Right kidney (tissue), 1 donor: ENCODE results near the gene TCEA3.
A peak's percentile ranks its signal among the peaks of the same experiment; 100 is the strongest.

Source experiments
- DNase-seq: peaks from one replicate; pipeline ENCODE4 v3.0.0-alpha.2; 2016

Gene TCEA3

DNA sequence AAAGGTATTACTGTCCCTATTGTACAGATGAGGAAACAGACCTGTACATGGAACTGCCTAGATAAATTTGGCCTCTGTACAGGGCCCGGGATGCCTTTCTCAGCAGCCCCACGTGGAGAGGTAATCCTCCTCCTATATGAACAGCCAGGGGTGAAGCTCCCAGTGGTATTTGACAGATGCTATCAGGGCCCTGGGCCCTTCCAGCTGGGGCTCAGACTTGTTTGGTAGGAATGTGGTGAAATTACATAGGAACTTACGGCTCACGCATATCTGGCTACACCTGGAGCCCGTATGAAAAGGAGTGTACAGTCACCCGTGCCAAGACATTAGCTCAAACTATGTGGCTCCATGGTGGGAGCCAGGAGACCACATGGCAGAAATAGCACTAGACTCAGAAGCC, 24.8 kb upstream of the TCEA3 start:
- DNase-seq = no peak

DNA sequence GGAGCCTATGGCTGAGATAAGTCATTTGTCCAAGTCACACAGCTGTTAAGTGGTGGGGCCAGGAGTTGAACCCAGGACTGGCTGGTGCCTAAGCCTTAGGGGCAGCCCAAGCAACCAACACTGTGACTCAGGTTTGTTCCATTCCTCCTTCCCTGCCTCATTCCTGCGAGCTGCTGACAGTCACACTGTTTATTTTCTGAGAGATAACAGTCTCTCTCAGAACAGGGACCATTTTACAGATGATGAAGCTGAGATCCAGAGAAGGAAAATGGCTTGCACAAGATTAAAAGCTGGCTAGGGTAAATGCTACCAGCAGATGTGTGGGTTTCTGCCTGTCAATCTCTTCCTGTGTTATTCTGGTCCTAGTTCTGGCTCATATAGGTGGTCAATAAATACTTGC, 24.3 kb upstream of the TCEA3 start:
- DNase-seq = no peak

DNA sequence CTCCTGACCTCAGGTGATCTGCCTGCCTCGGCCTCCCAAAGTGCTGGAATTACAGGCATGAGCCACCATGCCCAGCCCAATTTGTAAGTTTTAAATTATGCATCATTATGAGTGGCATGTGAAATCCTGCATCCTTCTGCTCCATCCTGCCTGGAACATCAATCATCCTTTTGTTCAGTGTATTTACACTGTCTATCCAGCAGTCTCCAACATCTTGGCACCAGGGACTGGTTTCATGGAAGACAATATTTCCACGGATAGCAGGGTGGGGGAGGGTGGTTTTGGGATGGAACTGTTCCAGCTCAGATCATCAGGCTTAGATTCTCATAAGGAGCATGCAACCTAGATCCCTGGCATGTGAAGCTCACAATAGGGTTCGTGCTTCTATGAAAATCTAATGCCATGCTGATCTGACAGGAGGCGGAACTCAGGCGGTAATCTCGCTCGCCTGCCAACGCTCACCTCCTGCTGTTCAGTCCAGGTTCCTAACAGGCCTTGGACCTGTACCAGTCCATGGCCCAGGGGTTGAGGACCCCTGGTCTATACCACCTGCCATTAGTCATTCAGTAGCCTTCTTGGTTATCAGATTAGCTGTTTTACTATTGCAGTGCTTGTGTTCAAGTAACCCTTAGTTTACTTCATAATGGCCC, 22.2 kb upstream of the TCEA3 start:
- DNase-seq = no peak

DNA sequence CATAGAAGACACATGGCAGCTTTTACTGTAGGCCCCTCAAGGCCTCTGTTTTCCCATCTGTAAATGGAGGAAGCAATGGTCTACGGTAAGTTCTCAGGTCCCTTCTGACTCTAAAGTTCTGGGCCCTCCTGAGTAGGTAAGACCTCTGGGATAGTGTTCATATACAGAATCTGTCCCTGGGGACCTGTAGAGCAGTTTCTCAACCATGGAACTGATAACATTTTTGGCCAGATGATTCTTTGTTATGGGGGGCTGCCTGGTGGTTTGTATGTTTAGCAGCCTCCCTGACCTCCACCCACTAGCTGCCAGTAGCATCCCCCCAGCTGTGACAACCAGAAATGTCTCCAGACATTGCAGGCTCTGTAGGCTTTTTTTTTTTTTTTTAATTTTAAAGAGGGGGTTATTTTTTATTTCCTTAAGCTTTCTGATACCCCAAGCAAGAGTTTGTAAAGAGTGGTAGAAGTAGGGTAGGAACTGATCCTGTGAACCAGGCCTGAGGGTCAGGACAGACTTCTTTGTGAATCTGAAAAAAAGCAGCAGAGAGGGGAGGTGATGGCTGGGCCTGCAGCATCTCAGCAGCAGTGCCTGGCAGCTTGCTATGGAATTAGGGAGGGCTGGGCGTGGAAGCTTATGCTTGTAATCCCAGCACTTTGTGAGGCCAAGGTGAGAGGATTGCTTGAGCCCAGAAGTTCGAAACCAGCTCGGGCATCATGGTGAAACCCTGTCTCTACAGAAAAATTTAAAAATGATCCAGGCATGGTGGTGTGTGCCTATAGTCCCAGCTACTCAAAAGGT, 20.2 kb upstream of the TCEA3 start:
- no peak for DNase-seq

DNA sequence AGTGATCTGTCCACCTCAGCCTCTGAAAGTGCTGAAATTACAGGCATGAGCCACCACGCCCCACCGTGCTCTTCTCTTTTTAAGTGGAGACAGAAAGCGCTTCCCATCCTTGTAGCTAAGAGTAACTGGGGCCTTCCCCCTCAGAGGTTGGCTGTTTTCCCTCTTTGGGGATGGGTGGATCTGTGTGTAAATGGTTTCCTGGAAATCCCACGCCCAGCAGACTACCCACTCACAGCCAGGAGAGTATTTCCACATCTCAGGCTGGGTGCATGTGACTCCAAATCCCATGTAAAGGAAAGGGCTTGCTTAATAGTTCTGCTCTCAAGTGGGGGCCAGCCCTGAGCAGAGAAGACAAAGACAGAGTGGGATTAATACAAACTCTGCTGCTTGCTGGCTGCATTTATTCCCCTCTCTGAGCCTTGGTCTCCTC, 19.6 kb upstream of the TCEA3 start:
- DNase-seq = no peak

DNA sequence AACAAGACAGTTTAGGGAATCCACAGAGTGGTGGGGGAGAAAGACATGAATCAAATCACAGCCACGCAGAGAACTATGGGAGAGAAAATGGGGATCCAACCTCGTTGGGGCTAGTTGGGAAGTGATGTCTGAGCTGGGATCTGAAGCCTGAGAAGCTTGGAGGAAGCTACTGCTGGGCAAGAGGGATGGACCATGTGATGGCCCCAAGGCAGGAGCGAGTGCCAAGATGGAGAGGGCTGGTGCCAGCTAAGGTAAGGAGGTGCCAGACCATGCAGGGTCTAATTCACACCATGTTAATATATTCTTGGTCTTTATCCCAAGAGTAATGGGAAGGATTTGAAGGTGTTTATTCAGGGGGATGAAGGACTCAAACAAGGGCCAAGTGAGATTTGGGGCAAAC, 18.2 kb upstream of the TCEA3 start:
- no peak for DNase-seq

DNA sequence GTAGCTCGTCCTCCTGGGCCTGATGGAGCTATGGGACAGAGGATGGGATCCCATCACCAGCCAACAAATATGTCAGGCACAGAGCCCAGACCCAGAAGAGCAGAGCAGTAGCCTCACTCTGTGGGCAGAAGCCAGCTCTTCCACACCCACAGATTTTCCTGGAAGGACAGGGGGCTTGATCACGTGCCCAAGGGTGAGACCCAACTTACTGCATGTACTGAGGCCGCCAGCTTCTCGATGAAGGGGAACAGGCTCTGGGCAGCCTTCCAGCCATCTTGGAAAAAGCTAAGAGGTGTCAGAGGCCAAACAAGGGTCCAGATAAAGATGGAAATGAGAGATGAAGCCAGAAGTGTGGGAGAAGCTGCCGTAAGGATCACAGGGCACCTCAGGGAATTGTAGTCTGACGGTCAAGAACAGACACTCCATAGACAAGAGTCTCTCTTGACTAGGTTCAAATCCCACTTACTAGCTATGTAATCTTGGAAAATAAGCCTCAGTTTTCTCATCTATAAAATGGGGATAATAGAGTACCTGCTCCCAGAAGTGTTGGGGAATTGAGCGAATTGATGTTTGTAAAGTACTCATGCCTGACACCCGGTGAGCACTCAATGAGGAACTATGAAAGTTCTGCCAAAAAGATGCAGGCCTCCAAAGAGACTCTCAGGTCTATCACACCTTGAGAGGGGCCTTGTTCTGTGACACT, 17.0 kb upstream of the TCEA3 start:
- no peak for DNase-seq

DNA sequence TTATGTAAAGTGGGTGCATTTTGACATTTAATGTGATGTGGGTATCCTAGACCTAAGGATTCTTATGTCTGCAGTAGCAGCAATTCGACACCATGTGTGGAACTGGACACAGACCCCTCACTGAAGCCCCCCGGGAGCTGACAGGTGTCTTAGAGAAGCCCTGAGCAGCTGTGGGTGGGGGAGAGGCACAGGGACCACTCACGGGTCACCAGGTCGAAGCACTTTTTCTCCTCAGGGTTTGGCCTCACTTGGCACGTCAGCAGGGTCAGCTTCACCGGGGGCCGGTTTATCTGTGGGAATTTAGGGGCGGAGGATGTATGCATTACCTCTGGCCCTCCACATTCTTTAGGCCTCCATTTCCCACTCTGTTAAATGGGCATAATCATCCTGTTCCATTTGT, 14.0 kb upstream of the TCEA3 start:
- DNase-seq = no peak

DNA sequence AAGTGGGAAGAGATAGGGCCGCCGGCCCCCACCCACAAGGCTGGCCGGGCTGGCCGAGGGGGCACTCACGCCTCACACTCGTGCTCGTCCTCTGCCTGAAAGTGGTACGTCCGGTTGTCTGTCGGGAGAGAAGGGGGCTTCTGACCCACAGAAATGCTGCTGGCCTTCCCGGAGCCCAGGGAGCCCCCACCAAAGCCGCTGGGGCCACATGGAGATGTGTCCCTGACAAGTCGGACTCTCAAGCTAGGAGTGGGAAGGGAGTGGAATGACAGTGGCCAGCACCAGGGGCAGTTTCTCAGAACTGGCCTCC, 12.8 kb upstream of the TCEA3 start:
- DNase-seq = no peak

DNA sequence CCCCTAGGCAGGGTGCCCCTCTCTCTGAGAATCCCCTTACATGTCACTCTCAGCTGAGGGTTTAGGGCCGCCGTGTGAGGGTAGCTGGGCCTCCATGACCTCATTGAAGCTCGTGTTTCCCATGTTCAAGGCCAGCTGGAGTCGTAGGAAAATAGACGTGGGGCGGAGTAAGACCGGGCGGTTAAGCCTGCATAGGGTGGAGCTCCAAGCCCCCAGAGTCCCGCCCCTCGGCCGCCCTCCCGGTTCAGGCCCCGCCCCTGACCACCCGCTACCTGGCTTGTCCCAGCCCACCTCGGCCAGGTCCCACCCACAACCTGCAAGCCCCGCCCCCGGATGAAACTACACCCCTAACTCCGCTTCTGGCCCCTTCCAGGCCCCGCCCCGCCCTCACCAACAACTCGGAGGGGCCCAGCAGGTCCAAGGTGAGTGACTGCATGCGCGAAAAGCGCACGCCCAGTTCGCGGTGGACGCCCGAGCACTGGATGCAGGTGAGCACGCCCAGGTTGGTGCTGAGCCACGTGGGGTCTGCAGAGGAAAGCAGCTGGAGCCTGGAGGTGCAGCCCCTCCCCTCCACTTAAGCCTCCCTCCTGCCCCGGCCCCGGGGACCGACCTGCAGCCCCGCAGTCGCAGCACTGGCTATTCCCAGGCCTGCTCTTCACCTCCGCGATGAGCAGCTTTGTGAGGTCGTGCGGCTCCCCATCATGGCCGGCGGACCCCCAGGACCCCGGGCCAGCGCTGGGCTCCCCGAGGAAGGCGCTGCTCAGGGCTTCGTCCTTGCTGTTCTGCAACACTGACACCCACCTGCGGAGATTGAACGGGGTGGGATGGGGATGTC, 12.2 kb upstream of the TCEA3 start:
- no peak for DNase-seq

DNA sequence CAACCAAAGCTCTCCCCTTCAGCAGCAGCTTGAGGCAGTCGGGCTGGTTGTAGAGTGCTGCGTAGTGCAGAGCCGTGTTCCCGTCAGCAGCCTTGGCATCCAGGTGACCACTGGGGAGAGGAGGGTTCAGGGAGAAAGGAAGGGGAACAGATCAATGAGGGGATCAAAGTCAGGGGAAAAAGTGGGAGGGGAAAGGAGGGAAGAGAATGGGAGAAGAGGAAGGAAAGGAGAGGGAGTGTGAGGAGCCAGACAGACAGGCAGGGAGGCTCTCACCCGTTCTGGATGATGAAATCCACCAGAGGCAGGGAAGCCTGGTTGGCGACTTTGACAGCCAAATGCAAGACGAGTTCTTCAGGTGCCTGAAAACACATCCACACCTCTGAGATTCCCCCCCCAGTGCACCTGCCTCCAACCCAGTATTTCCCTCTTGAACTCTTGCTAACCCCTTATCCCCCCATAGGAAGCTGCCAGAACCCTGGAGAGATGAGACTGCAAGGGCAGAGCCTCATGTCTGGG, 9.8 kb upstream of the TCEA3 start:
- no peak for DNase-seq

DNA sequence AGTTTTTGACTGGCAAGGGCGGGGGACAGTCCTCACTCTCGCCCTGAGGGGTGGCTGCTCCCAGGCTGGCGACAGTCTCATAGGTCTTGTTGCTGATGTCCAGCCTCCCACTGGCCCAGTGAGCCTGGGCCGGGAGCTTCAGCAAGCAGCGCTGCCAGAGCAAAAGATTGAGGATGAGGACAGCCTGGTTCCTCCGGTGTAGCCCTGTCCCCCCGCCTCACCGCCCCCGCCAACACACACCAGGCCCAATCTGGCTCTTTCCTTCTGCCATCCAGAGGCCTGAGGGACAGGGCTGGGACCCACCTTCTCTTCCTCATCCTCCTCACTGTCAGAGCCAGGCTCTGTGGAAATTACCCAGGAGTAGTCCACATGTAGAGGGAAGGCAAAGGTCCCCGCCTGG, 8.6 kb upstream of the TCEA3 start:
- DNase-seq = no peak

DNA sequence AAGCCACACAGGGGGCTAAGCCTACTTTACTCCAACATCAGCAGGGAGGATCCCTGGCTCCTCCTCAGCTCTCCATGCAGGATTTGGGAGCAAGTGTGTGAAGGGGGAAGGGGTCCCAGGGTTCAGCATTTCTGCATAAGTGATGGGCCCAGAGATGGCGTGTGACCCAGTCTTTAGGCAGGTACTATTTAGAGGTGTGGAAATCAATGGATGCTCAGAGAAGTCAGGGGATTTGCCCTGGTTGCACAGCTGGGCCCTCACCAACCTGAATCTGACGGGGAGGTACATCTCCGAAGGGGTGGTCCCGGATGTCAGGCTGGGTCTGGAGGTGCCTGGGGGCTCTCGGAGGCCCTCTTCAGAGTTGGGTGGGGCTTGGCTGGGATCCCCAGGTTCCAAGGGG, 6.9 kb upstream of the TCEA3 start:
- no peak for DNase-seq

DNA sequence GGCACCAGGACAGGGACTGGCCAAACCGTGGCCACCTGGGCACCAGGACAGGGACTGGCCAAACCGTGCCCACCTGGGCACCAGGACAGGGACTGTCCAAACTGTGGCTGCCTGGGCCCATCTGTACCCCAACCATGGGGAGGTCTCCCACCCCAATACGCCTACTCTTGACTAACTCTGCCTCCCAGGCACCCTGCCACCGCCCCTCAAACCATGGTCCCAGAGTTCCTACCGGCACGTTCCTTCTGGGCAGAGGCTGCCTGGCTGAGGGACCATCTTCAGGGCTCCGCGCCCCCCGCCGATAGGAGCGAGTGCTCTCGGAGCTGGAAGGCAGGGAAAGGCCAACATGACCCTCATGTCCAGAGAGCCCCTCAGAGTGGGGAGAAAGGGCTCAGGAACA, 6.3 kb upstream of the TCEA3 start:
- DNase-seq = no peak

DNA sequence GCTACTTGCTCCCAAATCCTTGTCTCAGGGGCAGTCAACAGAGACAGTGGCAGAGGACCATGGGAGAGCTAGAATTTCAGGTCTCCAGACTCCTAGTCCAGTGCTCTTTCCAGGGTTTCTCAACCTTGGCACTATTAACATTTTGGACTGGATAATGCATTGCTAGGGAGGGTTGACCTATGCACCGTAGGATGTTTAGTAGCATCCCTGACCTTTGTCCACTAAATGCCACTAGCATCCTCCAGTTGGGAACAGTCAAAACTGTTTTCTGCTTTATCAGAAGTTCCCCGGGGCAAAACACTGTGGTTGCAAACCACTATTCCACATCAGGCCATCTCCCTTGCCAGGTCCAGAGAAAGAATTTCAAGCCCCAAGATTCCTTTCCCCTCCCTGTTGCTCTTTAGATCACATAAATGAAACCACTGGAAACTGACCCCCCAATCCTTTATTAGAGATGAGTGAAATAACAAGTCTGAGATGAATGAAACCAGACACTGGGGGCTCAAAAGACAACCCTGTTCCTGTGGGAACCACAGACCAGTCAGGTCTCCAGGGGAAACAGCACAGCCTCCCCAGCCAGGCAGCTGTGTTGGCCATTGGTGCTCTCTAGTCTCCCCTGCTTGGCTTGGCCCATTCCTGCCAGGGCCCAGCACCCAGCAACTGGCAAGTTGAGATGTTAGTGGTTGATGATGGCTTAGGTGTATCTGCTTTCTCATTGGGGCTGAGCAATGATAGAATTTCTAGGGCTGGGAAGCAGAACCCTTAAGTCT, 3.8 kb upstream of the TCEA3 start:
- DNase-seq = no peak

DNA sequence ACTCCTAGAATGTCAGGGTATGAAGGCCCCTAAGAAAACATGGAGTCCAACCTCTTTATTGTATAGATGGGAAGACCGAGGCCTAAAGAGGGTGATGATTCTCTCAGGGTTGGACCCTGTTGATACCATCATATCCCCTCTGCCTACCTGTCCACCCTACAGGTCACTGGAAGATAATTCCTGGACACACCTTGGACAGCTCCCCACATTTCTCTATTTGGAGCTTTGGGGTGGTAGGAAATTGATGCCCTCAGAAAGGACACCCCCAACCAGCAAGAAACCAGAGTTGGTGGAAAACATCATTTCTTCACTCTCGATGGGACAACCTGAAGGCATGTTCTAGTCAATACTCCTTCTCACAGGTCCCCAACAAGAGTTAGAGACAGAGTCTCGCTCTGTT, 3.0 kb upstream of the TCEA3 start:
- DNase-seq = no peak

DNA sequence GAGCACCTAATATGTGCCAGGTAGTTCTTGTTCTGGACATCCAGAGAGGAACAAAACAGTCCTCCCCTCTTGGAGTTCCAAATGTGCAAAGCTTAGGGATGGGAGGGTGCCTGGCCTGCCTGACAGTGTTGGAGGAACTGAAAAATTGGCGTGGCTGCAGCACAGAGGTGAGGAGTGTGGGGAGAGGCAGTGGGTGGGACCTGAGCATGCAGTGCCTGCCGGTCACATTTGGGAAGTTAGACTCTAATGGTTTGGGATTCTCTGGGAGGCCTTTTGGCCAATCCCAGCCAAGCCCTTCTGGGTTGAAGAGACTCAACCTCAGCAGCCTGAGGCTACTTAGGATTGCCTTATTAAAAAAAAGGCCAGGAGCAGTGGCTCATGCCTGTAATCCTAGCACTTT, 2.3 kb upstream of the TCEA3 start:
- no peak for DNase-seq

DNA sequence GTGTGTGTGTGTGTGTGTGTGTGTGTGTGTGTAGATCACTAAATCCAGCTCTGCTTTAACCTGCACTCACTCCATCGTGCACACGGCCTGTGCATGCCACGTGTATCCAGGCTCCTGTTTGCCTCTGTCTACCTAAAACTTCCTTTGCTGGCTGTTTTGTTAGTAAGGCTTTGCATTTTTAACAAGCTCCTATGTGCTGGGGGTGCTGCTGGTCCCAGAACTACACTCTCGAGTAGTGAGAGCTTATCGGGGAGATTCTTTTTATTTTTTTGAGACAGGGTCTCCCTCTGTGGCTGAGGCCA, 596 bp upstream of the TCEA3 start:
- DNase-seq = no peak

DNA sequence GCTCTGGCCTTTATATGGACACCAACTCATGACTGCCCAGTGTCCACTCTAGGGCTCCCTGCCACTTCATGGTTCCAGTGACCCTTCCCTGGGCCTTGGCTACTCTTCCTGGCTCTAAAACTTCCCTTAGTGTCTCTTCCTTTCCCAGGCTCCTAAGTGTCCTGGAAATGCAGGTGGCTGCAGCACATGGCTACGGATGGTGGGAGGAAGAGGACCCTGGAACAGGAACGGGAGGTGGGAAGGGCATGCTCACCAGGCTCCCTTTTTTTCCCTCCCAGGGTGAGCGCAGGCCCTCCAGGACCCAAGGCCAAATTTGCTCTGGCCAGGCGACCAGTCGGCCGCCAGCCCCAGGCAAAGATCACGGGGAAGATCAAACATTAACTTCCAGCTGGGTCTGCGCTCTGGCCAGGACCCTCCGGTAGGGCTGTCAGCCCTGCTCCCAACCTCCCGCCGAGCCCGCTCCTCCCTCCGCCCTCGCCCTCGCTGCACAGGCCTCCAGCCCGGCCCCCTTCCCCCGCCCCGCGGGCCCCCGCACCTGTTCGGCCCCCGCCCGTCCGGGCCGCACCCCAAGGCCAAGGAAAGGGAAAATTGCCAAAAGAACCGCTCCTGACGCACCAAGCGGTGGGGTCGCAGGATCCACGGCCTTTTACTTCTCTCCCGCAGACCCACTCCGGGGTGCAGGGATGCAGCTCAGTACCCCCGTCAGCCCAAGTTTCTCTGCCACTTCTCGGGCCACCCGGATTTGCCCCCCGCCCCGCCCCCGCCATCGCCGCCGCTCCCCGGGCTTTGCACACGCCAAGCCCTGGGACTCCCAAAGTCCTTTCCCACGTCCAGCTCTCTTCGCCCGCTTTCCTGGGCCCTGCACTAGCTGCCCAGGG, 894 bp downstream of the TCEA3 start:
- DNase-seq = peak; percentile 59

DNA sequence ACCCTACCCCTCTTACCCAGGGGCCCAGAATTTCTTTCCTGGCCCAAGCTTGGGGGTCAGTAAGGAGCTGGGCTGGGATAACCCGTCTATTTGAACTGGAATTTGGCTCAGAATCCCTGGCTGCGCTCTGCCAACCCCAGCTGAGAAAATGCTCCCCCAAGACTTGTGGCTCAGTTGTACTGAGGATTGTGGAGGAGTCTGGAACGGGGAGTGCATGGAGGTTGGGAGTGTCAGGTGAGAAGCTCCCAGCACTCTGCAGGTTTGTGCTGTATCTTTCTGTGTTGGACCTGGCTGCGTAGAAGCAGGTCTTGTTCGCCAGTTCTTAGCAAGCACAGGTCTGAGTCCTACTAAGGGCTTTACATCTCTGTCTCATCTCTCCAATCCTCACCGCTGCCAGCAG, 1.6 kb downstream of the TCEA3 start:
- no peak for DNase-seq

DNA sequence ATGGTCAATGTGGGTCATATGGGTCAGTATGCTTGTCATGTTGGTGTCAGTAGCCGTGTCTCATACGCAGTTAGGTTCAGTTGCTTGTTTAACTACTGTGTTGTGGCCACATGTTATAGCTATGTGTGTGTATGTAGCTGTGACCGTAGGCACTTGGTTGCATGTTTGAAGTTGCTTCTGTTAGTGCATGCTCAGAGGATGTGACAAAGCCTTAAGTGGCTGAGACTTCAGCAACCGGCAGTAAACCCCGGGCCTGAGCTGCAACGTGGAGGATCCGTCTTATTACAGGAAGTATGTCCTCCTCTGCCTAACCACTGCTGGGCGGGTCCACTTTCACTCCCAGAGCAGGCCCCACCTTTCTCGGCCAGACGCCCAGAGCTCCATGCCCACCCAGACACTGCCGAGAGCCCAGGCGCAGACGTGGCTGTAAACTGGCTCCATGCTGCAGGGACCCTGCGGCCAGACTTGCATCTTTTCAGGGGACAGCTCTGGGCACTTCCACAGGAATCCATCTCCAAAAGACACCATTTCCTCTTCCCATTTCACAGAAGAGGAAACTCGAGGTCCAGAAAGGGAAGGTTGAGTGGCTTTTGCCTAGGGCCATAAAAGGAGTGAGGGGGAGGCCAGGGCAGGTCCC, 2.2 kb downstream of the TCEA3 start:
- DNase-seq = peak; percentile 29
